GM19455 (cell line): ENCODE results near the gene KRT77.

Source experiments
- ATAC-seq: cut with Tn5 transposase; IDR thresholded peaks from one replicate; pipeline ENCODE4 v1.9.1; 2021; ENCODE audit not compliant: unreplicated experiment

Gene KRT77

DNA sequence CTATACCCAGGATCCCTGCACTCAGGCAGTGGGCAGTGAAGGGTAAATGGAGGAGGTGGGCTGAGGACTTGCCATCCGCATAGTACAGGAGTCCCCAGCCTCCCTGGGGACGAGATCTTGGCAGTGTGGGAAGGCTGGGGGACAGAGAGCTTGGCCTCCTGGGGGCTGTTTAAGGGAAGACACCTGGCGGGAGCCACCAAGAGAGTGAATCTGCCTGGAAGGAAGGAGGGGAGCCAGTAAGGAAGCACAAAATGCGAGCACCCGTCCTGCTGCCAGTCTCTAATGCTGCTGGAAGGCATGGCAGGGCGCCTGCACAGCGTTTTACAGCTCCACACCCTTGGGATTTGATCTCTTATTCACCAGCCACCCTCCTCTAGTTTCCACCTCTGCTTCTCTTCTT is 43.9 kb downstream of the KRT77 start:
- ATAC-seq, result no peak

DNA sequence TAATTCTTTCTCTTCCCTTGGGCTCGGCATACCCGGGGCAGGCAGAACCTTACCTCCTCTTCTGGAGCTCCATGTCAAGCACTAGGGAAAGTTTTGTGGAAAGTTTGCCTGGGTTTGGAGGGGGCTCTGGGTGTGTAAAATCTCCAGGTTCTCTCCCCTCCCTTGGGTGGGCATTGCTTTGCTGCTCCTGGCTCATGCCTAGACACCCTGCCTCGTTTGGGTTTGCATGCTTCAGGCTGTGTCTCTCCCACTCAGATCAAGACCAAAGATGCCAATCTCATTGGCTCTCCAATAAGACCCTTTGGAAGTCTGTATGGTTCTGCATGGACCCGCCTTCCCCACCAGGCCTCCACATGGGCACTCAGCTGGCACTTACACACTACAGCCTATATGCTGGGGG is 45.1 kb downstream of the KRT77 start:
- ATAC-seq, result no peak

DNA sequence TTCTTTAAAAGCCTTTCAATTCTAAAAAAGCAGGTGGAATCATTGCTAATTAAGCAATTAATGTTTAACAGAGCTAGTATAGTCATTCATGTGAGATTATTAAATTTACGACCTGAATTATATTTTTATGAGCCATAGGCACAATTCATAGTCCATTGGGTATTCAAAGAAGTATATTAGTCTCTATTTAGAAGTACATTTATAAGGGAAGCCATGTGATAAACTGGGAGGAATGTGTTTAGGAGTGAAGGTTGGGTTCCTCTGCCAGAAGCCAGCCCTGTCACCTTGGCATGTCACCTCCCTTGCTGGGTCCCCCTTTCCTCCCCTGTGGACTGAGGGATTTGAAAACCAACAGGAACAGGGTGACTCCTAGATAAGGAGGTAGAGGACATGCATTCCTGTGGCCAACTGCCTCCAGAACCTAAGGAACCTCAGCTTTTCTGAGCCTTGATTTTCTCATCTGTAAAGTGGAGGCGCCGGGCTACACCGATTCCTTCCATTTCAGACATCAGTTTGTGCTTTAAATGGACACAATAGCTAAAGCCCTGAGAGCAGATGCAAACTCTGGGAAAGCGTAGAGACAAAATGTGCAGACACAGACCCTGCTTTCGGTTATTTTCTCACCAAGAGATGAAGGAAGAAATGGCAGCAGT is 45.9 kb downstream of the KRT77 start:
- ATAC-seq, result no peak

DNA sequence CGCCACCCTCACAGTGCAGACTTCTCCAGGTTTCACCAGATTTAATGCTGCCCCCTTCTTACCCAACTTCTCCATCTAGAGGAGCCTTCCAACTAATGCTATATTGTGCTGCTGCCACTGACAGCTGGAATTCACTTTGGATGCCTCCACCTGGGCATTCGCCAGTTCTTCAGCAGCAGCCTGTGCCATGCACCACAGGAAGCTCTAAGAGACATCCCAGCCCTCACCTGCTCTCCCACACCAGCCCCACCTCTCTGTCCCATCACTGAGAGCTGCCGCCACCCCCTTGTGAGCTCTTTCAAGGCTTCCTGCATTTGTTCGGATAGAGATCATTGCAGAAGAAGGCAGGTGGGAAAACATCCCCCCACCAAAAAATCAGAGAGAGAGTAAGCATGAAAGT is 46.7 kb downstream of the KRT77 start:
- ATAC-seq, result no peak

DNA sequence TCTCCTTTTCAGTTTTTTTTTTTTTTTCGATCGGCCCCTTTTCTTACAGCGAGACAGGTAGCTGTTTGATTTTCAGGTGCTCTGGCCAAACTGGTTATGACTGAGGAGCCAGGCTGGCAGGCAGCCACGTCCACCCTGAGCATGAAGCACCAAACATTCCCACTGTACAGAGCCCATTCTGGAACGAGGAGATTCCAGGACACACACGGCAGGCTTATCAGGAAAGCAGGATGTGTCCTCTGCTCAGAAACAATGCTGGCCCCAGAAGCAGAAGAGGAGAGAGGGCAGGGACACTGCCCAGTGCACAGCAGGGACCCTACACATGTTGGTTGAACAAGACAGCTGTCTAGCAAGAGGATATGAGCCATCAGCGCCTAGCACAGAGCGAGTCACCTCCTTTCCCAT is 47.6 kb downstream of the KRT77 start:
- no peak for ATAC-seq

DNA sequence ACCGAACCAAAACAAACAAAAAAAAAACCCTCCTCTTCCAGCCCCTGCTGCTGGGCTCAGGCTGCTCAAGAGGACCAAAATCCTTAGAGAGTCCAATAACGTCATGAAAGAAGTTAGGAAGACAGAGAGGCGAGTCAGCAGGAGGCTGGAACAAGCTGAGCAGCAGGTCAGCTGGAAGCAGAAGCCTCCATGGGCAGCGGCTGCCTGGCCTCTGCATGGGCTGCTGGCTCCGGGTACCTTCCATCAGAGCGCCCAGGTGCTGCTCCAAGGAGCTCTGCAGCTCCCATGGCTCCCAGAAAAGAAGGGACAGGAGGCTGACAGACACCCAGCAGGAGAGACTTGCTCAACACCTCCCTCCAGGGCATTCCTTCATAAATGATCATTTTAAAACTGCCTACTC is 48.1 kb downstream of the KRT77 start:
- no peak for ATAC-seq

DNA sequence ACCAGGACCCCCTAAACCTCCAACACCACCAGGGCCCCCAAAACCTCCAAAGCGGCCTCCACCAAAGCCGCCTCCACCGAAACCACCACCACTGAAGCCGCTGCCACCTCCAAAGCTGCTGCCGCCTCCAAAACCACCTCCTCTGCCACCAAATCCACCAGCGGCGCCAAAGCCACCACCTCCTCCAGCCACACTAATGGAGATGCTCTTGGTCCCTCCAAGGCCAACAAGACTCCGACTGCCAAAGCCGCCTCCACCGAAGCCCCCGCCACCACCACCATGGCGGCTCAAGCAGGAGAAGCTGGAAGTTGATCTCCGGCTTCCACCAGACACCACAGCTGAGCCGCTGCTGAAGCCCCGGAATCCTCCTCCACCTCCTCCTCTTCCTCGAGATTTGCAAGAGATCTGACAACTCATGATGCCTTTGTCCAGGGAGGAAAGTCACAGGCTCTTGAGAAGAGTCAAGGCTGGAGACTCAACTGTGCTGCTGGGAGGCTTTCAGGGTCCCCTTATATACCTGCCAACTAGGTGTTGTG is 51.5 kb downstream of the KRT77 start, which contains the start of gene KRT2:
Gene KRT2 (minus strand): TSS at position 486 of the 536 bp plus-strand sequence. CDS start 69 bp downstream, at position 417.
- no peak for ATAC-seq

DNA sequence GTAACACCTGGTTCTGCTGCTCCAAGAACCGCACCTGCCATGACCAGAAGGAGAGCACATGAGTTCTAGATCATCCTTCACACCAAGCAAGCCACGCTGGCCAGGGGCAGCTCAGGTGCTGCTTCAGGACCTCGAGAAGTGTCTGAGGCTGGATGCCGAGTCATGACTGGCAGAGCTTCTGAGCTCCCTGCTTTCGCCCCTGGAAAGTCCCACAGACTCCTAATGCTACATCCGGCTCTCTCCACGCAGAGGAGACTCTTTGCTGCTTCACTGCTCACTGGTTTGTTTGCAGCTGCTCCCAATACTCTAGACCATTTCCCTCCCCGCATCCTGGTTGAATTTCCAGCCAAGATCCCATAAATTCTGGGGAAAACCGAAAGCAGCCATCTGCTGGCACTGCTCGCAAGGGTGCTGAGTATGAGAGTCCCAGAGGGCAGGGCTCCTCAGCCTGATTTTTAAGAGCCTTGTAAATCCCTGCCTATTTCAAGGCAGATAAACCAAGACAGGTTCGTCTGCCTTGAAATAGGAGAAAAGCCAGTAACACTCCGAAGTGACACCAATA is 52.7 kb downstream of the KRT77 start:
- ATAC-seq, result no peak

DNA sequence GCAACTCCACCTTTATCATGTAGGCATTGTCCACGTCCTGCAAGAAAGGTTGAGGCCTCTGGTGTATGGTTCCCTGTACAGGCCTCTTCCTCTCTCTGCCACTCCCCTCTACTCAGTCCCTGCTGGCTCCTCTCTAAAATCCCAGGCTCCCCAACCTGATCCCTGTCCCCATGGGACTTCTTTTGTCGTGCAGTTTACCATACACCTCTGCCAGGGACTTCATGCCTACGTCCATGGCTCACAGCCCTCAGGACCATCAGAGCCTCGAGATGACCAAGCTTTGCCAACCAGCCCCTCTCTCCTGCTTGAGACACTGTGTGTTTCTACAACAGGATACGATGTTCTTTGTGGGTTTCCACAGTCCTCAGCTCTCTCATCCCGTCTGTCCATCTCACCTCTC is 54.3 kb downstream of the KRT77 start:
- ATAC-seq, result no peak

DNA sequence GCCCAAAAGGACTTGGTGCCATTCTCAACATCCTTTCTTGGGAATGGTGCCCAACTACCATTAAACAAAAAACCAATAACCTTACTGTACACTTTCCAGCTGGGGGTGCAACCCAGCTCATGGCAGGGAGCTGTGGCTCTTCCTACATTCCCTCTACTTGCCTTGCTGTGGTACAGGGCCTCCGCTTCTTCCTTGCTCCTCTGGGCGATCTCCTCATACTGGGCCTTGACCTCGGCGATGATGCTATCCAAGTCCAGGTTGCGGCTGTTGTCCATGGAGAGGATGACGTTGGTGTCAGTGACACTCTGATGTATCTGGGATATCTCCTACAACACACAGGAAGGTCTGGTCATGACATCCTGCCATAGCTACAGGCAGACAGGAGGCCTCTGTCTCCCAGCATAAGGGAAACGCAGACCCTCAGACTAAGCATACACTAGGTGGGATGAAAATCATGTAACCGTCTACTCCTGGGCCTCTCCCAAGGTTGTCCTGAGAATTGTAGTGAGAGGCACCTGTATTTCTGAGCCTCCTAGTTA is 55.2 kb downstream of the KRT77 start:
- no peak for ATAC-seq

DNA sequence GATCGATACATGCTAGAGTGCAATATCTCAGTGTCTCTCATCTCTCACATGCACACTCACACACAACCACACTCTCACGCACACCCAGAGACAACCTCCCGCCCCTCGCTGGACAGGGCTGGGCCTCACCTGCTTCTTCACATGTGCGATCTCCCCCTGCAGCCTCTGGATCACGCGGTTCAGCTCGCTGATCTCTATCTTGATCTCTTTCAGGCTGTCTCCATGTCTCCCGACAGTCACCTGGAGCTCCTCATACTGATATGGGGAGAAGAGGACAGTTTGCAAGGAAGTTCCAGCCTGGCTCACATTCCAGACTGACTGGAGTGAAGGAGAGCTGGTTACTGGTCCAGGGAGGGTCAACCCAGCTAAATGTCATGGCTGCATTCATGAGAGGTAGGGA is 55.7 kb downstream of the KRT77 start:
- no peak for ATAC-seq

DNA sequence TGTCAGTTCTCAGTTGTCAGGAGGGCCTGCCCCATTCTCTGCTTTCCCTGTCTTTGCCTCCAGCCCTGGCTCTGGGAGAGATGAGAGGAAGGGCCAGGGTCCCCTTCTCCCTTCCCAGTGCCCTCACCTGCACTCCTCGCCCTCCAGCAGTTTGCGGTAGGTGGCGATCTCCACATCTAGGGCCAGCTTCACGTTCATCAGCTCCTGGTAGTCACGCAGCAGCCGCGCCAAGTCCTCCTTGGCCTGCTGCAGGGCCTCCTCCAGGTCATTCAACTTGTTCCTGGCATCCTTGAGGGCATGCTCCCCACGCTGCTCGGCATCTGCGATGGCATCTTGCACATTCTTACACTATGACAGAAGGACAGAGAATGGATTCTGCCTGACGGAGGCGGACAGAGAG is 56.7 kb downstream of the KRT77 start:
- no peak for ATAC-seq

DNA sequence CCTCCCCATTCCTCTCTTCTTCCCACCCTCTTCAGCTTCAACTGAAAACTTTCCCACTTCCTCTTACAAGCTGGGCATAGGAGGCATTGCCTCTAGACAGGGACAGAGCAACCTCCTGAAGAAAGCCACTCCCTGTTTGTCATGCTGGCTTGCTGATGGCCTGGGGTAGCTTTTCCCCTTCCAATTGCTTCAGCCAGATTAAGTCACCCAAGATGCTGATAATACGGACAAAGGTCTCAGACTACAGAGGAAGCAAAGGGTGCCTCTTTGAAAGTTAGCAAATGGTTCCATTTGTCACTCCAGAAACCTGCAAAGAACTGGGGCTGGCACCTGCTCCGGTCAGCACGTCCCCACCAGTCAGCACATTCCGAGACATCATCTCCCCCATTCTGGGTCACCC is 57.3 kb downstream of the KRT77 start:
- no peak for ATAC-seq

DNA sequence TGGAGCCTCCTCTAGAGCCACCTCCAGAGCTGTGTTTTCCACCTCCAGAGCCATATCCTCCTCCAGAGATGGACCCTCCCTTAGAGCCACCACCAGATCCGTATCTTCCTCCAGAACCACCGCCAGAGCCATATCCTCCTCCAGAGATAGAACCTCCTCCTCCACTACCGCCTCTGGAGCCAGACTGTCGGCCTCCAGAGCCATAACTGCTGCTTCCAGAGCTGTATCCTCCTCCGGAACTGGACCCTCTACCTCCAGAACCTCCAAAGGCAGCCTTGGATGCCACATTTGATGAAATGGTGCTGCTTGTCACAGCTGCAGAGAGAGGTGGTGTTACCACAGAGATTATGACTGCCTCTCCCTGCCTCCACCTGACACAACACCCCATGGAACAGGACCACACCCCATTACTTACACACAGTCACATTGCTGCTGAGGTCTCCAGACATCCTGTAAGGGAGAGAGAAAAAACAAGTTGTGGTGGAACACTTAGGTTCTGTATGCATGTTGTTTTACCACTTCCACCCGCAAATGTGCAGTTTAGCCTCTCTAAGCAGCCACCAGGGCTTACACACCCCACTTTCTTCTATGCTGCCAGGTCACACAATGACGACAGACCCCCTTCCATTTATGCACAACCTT is 58.1 kb downstream of the KRT77 start:
- no peak for ATAC-seq

DNA sequence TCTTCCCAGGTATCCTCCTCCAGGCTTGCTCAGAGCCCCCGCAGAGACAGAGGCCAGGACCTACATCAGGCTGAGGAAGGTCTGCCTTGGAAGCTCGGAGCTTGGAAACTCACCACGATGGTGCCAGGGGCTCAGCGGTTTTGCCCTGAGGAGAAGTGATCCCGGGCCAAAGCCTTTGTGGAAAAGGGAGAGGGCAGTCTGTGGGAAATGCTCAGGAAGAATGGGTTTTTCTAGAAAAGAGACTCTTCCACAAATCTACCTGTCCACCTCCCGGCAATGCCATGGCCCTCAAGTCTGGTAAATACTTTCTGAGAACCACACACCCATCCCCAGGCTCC is 59.3 kb downstream of the KRT77 start:
- ATAC-seq, result no peak

DNA sequence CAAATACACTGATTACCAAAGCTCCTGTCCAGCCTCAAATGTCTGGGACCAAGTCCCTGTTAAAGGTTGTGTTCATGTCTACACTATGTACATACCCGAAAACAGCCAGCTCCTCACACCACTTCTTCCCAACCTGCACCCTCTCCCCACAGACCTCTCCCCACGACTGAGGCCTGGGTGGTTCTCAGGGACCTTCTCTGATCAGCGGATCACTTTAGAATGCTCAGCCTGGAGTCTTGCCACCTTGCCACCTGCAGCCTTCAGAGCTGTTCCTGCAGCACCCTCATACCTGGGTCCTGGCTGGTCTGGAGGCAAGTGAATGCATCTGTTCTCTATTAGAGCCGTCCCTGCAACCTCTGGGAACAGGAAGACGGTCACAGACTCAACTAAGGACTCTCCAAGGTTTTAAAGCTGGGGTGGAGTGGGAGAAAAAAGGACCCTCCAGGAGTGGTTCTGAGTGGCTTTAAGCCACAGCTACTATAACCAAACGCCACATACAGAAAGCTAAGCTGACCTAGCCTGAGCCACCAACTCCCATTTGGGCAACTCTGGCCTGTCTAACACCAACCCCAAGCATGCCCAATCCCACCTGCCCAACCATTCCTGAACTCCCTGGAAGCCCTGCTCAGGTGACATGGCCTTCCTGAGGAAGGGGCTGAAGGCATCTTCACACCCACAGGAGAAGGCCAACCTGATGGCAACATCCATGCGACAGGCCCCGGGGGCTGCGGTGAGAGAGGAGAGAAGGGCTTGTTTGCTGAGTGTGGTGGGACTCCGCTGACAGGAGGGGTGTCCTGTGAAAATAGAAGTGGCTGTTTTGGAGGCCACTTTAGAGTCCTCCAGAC is 59.9 kb downstream of the KRT77 start:
- ATAC-seq, result no peak

DNA sequence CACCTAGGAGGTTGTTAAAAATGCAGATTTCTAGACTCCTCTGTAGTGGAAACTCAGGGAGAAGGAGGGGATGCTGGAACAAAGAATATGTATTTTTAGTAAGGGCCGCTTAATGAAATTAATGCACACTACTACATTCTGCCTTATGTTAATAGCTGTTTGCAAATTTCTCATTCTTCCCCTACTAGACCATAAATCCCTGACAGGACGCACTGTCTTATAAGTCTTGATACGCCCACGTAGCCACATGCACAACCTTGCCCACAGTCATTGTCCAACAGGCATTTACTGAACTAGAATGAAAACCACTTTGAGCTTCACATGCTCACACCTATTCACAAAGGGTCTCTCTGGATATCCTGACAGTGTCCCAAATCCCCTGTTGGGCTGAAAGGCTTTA is 61.9 kb downstream of the KRT77 start:
- no peak for ATAC-seq
